GM19467 (cell line): ENCODE results near the gene SLC37A1.
"Not testable (repeated sequence)": the region's sequence is repeated elsewhere in the genome, so short reads cannot be mapped to it uniquely, and the experiment has no call there.

ENCODE experiments used
- ATAC-seq: cut with Tn5 transposase; IDR thresholded peaks from one replicate; pipeline ENCODE4 v1.9.1; 2021; ENCODE audit warnings: mild to moderate bottlenecking, moderate library complexity; ENCODE audit not compliant: unreplicated experiment

The SLC37A1 gene

DNA sequence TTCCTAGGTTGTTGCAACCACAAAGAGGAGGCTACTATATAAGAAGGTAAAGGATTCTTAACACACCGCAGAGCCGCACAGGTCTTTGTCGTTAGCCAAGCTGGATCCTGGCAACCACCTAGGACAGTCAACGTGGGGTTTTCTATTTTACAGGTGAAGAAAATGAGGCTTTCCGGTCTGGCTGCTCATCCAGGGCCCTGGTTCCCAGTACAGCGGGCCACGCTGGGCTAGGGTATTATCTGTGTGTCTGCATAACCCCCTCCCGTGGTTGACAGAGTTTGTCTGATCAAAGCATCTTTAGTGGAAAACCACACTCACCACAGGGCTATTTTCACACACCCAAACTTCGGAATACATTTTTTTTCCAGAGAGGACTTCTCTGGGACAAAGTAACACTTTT lies 100.7 kb downstream of the SLC37A1 start:
- ATAC-seq: no peak

DNA sequence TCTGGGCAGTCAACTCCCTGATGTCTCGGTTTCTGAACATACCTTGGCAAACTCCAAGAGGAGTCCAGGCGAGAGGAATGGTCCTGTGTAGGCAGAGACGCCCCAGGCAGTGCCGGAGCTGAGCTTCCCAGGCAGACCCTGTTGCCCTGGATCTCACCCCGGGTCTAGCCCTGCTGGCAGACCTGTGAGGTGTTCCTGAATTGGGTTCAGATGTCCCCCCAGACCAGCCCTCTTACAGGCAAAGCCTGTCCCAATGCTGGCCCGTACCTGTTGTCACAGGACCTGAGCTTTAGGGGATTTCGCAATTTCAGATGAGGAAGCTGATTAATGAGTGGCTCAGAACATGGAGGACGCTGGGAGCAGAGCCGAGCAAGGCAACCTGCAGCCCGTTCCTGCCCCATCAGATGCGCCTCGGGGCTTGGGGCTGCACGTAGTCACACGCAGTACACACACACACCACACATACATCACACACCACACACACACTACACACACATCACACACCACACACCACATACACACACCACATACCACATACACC lies 101.2 kb downstream of the SLC37A1 start:
- no peak for ATAC-seq

DNA sequence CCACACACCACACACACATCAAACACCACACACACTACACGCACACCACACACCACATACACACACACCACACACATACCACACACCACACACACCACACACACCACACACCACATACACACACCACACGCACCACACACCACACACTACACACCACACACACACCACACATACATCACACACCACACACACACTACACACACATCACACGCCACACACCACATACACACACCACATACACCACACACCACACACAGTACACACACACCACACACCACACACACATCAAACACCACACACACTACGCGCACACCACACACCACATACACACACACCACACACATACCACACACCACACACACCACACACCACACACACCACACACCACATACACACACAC lies 101.7 kb downstream of the SLC37A1 start:
- ATAC-seq: not testable (repeated sequence)

DNA sequence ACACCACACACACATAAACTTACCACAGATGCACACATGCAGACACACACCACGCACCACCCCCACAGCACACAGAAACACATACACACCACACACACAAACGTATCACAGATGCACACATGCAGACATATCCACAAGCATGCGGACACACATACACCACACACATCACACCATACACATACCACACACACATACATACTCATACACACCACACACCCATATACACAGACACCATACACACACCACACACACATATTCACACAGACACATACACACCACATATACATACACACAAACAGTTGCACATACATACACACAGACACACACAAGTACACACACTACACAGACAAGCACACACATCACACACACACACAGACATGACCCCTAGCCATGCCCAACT lies 102.3 kb downstream of the SLC37A1 start:
- no peak for ATAC-seq

DNA sequence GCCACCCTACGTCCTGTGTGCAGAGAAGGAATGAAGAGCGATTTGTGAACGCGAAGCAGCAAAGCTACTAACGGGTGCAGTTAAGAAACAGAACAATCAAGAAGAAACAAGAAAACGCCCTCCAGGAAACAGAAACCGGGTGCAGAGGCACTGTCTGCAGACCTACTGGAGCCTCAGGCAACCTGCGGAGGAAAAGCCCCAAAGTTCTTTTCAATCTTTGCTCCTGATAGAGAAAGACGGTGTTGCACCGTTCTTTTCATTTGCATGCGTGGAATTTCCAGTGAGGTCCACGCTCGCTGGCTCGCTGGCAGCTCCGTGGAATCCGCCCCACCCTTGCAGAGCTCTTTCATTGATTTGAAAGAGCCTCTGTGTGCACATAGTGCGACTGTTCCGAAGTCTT lies 102.8 kb downstream of the SLC37A1 start:
- ATAC-seq: no peak

DNA sequence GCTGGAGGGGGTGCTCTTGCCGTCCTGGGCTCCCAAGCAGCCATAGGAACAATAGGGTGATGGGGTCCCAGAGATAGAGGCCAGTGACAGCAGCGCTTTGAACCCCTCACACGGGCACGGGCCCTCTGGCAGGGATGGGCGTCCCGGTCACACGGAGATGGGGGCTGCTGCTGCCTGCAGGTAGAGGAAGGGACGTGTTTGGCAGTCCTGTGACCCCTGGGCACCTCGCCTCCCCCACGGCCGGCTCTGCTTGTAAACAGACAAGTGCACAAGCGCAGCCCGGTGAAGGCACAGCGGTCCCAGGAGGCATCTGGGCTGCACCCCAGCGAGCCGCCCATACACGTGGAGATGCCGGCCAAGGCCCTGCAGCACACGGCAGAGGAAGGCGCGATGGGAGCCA lies 103.3 kb downstream of the SLC37A1 start:
- ATAC-seq: no peak

DNA sequence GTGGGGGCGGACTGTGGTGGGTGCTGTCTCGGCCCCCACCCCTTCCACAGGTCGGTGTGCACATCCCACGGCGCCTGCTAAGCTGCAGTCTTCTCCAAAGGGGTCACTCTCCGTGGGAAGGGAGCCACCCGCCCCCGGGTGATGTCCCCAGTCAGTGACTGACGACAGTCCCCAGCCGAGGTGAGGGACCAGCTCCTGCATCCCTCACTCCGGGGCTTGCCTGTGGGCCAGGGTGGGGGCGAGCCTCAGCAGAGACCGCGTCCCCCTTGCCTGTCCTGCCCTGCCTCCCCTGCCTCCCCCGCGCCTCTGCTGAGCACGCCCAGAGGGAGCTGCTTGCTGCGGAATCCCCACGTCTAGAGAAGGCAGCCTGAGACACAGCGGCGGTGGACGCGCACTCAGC lies 103.8 kb downstream of the SLC37A1 start:
- no peak for ATAC-seq

DNA sequence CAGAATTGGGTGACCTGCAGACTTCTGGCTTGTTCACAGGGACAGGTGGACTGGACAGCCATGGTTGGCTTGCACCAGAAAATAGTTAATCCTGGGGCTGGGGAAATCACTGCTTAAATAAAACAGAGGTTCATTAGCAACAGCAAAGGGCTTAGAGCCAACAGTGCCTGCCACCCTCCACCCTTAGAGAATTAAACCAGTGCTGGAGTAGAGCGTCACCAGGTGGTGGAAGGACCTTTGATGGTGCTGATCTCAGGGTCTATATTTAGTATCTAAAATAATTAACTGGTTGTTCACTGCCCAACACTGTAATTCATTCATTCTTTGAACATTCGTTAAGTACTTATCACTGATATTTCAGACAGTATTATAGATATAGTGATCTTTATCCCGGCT lies 105.1 kb downstream of the SLC37A1 start:
- no peak for ATAC-seq

DNA sequence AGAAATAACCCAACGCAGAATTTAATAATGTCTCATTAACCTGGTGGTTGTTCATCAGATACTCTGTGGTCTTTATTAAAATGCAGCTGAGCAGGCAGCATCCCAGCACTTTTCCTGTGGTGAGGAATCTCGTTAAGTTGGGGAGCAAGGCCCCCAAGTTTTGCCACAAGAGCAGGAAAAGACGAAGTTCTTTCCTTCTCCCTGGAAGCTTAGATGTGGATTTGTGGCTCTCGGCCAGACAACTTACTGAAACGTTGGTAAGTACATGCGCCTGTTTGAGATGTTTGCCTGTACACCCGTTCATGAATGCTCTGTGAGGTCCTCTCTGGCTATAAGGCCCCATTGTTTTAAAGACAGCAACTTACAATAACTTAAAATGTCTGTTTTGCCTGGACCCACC lies 105.5 kb downstream of the SLC37A1 start:
- no peak for ATAC-seq

DNA sequence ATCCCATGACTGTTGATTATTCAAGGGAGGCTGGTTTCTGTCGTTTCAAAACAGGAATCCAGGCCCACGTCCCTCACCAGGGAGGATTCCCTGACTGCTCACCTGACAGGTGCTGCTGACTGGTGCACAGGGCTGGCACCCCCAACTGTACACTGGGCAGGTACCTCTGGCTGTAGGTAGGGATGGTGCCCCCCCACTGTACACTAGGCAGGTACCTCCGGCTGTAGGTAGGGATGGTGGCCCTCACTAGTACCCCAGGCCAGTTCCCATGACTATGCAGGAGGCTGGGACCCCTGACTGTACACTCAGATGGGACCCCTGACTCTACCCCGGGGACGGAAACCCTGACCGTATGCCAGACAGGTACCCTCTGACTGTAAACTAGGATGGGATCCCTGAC lies 106.2 kb downstream of the SLC37A1 start:
- ATAC-seq: no peak

DNA sequence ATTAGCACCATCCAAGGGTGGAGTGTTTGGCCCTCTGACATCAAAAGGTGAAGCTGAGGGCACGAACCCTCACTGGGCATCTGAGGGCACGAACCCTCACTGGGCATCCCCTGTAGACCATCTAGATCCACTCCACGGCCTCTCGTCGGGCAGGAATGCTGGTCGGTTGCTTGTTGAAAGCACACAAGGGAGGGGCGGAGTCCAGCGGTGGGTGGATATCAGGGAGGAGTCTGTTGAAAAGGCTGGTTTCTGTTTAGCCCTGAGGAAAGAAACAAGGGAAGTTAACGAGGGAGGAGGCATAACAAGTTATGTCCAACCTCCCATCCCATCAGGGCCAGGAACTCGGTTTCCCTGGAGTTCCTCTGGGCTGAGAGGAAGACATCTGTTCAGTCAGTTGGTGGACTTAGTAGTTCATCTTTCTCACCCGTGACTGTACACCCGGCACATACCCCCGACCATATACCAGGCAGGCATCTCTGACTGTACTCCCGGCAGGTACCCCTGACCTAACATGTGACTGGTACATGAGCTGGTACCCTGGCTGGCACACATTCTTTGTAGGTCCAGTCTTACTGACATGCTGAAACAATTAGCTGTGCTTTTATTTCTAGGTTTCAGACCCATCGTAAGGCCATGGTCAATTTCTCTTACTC lies 107.6 kb downstream of the SLC37A1 start:
- ATAC-seq: no peak

DNA sequence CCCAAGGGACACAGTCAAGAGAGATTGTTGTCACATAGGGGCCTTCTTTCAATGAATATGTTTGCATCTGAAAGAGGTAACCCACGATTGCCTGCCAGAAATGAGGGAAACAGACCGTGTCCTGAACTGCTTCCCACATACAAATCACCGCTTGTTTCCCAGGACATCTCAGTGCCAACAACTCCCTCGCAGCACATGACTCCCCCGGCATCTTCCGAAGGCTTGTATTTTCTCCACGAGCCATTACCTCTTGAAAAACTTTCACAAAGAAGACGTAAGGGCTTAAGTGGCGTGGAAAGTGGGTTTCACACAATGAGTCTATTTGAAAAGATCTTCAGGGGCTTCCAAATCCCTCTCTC lies 108.1 kb downstream of the SLC37A1 start:
- ATAC-seq: no peak

DNA sequence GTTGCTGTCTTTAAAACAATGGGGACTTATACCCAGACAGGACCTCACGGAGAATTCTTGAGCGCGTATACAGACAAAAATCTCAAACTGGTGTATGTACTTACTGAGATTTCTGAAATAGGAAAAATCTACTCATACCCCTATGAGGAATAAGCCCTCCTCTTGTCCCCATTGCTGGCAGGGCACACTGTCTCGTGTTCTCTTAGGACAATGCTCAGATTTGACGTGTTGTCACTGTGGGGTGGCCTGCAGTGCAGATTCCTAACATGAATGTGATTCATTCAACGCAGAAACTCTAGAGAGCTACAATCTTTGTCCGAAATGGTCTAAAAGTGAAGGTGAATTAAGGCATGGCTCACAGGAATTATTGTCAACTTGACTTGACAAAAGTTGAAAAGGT lies 108.6 kb downstream of the SLC37A1 start:
- no peak for ATAC-seq

DNA sequence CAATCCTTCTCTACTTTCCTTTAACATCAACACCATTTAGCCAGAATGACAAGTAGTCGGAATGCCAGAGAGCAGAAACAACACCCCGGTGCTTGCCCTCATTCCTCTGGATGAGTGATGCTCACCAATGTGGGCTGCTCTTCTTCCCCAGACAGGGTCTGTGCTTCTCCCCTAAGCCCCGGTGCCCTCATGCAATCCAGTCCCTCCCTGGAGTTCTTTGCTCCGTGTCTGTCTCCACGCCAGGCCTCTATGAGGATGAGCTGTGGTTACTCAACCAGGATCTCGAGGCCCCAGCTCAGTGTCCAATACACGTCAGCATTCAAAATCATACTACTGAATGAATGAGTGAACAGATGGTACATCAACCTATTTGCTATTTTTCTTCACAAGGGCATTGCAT lies 110.0 kb downstream of the SLC37A1 start:
- ATAC-seq: no peak

DNA sequence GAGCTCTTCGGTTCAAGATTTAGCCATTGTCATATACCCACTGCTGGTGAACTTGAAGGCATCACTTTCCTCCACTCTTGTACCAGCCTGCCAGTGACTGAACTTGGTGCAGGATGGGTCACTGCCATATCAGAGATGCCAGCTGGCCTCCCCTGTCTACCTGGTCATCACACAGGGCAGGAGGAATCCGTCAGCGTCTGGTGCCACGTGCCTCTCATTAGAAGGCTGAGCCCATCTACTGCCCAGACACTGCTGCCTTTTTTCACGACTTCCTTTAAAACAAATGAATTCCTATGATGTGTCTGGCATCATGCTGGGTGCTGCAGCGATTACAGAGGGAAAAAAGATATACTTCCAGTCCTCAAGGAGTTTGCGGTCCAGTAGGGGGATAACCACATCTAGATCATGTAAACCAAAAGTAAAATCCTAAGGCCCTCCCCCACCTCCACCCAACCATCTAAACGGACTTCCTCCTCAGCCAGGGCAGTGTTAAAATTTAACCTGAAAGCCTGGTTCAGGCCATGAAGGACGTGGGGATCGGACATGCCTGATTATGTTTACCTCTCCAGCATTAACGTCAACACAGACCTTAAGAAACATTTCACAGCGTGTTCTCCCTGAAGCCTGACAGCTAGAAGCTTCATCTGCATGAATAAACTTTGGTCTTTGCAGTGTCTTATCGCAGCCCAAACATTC lies 110.6 kb downstream of the SLC37A1 start:
- ATAC-seq: no peak

DNA sequence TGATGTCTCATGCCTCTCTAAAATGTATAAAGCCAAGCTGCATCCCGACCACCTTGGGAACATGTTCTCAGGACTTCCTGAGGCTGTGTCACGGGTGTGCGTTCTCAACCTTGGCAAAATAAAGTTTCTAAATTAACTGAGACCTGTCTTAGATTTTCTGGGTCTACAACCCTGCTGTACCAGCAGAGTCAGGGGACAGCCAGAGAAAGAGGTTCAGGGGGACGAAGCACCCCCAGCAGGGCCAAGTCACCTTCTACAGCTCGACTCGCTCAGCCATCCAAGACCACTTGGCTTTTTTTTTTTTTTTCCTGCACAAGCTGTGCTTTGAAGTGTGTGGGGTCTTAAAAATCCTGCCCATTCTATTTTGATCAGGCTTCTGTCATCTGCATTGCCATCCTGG lies 111.3 kb downstream of the SLC37A1 start:
- no peak for ATAC-seq

DNA sequence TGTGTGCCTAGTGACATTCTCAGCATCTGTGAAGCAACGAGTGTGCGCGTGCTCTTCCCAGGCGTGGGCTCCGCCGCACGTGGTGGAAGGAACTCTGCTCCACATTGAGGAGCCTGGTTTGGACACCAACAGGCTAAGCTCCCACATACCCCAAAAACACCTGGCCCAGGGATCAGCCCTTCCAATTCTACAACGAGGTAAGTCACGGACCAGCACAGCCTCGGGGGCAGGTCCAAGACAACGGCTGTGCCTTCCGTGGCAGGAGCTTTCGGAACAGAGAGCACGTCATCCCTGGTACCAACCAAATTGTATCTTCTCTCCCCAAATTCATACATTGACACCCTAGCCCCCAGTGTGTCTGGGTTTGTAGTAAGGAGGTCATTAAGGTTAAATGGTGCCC lies 112.5 kb downstream of the SLC37A1 start:
- no peak for ATAC-seq

DNA sequence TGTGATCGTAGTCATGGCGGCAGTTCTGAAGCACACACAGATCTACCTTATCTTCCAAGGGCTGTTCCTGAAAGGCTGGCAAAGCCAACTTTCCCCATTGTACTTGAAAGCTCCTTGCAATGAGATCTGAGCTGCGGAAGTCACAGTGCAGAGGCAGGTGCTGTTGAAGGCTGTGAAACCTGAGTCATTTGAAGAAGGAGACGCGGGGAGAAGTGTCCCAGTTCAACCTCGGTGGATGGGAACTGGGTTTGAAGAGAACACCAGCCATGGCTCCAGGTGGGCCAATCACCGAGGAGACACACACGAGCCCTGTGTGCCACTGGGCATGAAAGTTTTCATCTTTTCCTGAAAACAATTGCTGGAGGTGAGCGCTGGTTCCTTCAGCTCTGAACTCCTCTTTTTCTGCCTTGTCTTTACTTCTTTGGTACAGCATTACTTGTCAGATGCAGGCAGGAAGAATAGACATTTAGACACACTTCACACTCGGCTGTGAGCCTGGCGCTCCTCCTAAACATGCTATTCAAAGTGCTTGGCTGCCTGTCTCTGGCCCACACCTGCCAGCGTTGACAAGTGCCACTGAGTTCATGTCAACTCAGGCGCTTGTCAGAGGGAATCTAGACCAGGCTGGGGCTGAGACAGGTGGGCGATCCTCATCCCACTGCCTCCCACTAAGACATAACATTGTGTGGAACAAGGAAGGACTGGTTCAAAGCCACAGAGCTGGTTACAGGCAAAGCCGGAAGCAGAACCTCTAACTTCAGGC lies 114.1 kb downstream of the SLC37A1 start:
- ATAC-seq: no peak

DNA sequence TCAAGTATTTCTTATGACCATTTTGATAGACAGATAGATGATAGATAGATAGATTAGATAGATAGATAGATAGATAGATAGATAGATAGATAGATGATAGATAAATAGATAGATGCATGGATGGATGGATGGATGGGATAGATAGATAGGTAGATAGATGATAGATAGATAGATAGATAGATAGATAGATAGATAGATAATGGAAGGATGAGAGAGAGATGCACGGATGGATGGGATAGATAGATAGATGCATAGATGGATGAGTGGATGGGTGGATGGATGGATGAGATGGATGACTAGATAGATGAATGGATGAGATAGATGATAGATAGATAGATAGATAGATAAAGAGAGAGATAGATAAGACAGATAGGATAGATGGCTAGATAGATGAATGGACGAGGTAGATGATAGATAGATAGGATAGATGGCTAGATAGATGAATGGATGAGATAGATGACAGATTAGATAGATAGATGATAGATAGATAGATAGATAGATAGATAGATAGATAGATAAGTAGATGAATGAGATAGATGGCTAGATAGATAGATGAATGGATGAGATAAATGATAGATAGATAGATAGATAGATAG lies 114.9 kb downstream of the SLC37A1 start:
- not testable (repeated sequence) for ATAC-seq

DNA sequence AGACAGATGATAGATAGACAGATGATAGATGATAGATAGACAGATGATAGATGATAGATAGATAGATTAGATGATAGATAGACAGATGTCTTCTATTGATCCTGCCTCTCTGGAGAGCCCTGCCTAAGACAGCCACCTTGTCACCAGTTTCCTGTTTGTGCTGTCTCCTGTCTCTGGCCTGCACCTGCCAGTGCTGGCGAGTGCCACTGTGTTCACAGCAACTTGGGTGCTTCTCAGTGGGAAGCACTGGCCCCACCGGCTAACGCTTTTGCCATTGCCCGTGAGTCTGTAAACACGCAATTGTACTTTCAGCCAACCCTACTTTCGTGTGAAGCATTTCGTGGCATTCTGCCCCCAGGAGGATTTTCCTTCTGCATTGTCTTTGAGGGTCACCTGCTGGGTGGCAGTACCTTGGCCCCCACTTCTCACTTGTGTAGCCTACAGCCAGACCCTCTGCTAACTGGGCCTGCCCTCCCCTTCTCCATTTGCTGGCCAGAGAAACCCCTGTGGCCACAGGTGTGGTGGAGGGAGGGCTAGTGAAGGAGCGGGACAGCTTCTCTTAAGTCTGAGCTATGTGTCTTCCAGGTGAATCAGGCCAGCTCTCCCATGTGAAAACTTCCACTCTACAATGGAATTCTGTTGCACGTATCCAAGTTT lies 116.4 kb downstream of the SLC37A1 start:
- ATAC-seq: no peak

DNA sequence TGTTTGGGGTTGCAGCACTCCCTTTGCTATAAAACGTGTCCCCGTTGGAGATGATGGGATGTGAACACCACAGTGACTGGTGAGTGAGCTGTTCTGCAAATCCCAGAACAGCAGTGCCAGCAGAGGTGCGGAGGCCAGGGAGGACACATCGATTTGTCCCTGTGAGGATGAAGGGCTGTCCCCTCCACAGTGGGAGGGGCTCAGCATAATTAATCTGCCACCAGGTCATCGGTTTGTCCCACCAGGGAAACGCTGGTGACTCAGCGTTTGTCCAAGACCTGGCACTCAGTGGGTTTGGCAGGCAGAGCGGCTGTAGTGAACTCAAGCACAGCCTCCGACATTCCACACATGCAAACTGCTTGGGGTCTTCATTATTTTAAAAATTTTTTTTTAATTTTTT lies 117.0 kb downstream of the SLC37A1 start:
- no peak for ATAC-seq
